GM12874 (cell line): ENCODE measurements around the gene POLR2B.

Source experiments
- CTCF ChIP-seq: IDR thresholded peaks from 2 replicates; pipeline ENCODE4 v1.5.1; 2011; ENCODE audit warnings: low read depth, mild to moderate bottlenecking, control low read depth, low read length, moderate library complexity; ENCODE audit not compliant: insufficient read depth

POLR2B gene

DNA sequence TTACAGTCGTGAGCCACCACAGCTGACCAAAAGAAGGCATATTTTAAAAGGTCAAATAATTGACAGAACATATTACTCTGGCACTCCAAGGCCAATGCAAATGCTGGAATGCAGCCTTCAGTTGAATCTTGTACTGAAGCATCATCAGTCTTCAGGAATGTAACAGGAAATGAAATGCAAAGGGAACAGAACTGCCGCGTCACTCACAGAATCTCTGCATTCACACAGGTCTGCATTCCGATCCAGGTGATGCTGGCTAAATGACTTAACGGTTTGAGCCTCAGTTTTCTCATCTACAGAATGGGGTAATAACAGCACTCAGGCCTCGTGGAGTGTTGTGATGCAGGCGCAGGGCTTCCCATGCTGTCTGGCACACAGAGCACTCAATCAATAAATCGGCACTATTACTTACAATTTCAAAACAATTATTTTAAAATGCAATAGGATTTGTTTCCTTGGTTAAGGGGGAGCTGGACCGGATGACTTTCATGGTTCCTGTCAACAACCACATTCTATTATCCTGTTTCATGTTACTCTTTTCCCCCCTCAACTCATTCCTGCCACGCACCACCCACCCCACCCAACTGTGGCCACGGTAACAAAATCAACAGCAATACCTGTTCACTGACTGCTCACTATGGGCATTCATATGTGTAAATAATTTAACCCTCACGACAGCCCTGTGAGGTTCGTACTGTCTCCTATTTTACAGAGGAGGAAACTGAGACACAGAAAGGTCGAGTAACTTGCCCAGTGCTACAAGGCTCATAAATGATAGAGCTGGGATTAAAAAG is 99.1 kb downstream of the POLR2B start:
- no peak for TF ChIP-seq CTCF

DNA sequence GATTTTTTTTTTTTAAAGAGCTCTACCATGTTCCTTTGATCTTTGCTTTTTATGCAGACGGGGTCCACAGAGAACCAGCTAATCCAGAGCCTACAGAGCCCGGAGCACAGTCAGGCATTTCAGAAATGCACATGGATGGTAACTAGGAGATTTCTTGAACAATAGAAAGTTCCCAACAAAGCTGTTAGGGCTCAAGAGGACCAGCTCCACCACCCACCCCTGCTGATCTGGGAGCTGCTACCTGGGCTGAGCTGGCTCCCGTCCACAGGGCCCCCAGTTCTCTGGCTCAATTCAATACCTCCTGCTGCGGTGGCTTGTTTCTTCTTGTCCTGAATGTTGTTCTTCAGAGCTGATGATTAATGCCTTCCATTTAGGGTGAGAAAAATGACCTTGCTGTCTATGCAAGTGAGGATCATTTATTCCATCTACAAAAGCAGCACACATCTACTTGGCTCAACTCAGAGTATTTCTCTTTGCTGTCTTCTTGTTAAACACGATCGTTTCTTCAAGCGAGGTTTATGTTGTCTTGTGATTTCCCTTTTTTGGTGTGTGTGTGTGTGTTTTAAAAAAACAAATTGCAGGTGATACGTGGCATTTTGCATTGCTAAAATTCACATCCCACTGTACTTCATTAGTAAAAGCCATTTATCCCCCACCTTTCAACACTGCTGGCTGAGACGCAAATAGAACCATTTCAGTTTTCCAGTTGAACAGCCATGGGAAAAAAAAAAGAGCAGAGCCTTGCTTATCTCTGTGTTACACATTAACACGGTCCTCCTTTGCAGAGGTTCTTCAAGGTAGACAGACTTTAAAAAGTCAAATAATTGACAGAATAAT is 100.2 kb downstream of the POLR2B start:
- no peak for TF ChIP-seq CTCF
